Embryonic facial prominence (tissue), 1 donor: ENCODE results near the gene WDR54.
"Not testable (repeated sequence)": the region's sequence is repeated elsewhere in the genome, so short reads cannot be mapped to it uniquely, and the experiment has no call there.

Experiments used
- DNase-seq: peaks from one replicate; pipeline ENCODE4 v3.0.0-alpha.2; 2016; ENCODE audit errors: extremely low spot score

The WDR54 gene

DNA sequence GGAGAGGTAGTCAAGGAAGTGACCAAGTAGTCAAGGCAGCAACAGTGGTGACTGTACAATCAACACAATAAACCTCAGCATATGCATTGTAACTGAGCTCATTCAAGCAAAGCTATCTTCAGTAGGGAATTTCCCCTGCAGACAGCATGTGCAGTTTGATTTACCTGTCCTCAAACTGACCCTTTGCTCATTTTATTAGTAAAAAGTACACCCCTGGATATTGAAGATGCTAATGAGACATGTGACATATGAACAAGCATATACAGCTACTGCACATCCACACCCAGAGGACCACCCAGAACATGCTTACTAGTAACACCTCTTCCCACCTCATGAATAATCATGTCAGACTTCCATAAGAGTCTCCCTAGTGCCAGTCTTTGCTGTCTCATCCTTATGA, 15.5 kb upstream of the WDR54 start:
- DNase-seq: no peak

DNA sequence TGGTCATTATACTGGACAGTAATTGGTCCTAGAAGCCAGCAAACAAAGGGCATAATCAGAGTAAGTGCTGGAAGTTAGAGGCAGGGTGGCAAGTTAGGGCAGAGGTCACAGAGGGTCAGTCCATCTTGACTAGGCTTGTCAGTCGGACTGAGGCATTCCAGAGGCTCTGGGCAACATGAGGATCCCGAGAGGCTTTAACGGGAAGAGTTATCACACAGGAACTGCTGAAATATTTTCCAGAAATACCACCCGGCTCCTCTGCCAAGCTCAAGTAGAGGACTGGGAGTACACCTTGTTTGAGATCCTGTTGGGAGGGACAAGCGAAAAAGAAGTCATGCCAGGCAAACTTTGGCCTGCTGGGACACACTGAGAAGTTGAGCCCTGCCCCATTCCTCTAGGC, 13.8 kb upstream of the WDR54 start:
- DNase-seq: no peak

DNA sequence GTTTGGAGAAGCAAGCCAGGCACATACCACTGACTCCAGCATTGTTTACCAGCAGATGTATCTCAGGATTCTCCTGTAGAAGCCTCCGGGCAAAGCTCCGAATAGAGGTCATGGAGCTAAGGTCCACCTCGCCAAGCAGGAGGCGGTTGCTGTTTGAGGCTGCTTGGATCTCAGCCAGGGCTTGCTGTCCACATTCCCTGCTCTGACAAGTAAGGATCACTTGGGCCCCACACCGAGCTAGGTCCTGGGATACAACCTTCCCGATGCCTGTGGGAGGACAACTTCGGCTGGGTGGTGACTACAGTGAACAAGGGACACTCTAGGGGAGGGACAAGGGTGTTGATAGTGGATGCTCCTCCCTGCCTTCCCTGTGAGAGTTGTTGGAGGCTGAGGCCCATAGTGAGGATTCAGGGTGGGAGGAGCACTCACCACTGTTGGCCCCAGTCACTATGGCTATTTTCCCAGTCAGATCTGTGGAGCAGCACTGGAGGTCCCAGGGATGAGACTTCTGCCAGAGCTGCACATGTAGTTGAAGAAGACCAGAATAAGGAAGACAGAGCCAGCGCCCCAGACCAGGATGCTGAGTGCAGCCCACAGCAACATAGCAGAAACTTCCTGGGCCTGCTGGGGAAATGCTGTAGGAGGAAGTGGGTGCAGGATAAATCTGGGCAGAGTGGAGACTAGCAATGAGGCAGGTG, 8.4 kb upstream of the WDR54 start:
- no peak for DNase-seq

DNA sequence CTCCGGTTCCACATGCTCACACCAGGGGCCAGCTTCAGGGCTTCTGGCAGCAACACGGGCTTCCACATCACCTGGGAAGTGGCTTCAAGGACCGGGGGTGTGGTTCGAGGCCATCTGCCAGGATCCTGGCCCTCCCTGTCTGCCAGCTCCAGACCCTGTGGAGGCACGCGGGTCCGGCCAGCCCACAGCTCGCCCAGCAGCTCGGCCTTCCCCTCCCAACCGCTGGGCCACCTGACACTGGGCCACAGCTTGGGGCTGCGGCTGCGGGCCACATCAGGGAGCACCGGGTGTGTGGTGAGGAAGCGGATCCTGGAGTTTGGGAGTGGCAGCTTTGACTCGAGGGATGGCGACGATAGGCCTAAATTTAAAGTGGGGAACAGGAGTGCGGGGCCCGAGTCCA, 7.1 kb upstream of the WDR54 start:
- DNase-seq: no peak

DNA sequence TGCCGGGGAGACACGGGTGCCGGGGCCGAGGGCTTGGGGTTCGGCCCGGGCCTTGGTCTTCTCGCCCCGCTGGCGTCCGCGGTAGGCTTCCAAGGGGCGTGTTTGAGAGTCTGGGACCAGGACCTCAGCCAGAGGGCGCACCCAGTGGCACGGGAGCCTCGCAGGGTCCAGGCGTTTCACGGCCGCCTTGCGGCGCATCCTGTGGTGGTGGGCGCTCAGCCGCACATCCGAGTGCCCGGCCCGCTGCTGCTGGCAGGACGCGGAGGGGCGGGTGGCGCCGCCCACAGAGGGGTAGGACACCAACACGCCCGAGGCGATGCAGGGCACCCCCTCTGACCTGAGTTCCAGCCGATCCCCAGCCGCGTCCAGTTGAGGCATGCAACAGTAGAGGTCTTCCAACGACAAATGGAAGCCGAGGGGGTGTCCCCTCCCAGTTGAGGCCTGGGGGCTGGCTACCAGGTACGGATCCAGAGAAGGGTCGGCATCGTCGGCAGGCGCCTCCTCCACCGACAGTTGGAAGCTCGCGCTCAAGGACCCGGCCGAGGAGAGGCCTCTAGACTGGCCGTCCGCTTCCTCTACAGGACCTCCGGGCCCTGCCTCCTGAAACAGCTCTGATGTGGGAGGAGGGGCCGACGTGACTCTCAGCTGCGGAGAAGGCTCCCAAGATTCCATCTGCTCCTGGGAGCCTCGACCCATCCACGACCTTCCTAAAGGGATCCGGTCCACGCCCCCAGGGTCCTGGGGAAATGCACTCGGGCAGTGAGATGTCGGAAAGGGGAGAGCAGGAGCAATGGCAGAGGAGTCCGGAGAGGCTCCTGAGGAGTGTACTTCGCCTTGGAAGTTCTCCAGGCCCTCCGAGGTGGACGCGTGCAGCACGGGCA, 6.4 kb upstream of the WDR54 start:
- no peak for DNase-seq

DNA sequence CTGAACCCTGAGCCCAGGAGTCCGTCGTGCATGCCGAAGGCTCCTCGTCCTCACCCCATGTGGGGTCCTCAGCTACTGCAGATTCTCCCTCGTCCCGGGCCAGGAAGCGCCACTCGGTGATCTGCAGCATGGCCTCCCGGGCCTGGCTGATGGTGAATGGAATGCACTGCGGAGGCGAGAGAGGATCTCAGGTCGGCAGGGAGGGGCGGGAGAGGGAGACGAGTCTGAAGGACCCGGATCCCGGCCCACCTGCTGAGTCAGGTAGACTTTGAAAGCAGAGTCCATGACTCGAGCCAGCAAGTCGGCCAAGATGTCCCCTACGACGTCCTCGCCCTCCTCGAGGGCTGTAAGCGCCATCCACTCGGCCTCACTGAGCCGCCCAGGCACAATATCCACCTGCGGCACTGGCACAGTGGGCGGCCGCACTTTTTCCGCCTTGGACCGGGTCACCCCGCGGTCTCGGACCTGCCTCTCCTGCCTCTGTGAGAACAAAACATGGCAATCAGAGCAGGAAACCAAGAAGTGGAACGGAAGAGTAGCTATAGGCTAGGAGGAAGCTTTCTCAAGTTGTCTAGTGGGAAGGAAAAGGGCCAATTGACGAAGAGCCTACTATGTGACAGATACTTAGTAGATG, 5.7 kb upstream of the WDR54 start:
- no peak for DNase-seq

DNA sequence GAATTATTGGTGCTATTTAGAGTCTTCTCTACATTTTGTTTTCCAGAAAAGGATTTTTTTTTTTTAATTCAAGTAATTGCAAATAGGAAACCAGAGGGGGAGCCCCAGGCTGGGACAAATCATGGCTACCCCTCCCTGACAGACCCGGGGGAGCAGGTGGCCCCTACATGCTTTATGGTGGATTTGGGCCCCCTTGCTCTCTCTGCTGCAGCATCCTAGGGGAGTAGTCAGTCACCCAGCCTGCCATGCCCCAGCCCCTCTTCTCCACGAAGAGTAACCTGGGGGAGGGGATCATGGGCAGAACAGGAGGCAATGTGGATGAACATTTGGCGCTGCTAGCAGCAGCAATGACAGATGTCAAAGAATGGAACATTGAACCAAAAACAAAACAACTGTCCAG, 4.8 kb upstream of the WDR54 start:
- DNase-seq: no peak

DNA sequence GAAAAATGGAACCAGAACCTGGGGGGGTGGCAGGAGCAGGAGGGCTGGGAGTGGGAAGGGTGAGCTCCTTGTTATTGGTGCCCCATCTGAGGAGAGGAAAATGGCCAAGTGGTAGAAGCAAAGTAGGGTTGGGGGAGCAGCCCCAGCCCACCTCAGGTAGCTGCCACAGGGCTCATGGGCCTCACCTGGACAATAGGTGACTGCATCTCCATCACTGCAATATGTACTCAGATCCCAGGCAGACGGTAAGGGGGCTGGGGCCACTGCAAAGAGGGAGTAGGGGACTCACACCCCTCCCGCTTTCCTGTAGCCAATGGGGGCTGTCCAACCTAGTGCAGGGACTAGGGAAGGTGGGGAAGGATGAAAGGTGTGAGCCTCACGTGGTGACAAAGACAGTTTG, 4.3 kb upstream of the WDR54 start:
- DNase-seq: no peak

DNA sequence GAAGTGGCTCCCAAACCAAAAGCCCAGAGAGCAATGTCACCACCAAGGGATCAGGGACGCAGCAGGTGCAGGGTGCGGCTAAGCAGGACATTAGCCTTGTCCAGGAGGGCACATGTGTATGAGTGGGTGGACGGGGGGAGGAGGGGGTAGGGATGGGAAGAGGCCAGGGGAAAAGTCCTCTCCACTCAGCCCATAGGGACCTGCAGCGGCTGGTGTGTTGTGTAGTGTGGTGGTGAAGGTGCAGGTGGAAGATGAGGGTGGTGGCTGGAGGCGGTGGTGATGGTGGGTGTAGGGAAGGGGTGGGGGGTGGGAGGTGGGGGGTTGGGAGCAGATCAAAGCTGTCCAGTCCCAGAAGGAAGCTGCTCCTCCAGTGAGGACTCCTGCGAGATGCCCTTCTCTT, 3.8 kb upstream of the WDR54 start:
- no peak for DNase-seq

DNA sequence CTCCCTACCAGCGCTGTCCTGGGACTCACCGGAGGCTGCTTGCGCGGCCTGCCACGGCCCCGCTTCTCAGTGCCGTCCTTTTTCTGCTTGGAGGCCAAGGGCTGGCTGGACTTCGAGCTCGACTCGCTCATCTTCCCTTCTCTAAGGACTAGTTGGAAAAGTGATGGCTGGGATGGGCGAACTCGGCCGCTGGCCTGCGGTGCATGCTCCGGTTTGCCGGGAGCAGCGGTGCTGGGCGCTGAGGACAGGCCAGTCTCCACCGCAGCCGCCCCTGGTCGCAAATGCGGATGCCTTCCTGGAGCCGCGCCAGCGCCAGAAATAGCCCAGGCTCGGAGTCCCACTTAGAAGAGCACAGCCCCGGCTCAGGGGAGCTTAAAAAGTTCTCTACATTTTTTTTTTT, 3.2 kb upstream of the WDR54 start:
- DNase-seq: no peak

DNA sequence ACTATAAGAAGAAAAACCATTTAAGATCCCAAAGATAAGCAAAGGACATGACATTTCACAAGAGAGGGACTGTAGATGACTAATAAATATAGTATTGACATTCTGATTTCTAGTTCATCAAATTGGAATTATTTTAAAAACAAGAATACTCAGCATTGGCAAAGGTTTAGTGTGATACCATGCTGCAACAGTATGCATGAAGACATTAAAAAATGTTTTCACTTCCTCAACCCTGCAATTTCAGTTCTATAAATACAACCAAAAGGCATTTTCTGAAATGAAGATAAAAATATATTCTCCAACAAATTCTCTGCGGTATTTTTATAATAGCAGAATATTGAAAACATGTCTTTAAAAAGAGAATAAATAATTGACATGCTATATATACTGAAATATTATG, 2.2 kb upstream of the WDR54 start:
- no peak for DNase-seq

DNA sequence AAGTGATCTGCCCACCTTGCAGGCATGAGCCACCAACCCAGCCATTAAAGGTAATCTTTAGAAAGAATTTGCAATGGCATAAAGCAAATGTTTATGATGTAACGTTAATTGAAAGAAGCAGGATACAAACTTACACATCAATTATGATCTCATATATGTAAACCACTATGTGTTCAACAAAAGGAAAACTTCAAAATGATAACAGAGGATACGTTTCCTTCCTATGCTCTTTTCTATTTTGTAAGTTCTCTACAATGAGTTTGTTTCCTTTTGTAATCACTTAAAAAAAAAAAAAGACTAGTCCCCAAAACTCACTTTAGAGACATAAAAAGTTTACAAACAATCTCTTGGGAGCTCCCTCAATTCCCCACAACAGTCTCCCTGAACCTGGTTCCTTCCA, 1.5 kb upstream of the WDR54 start:
- DNase-seq: no peak

DNA sequence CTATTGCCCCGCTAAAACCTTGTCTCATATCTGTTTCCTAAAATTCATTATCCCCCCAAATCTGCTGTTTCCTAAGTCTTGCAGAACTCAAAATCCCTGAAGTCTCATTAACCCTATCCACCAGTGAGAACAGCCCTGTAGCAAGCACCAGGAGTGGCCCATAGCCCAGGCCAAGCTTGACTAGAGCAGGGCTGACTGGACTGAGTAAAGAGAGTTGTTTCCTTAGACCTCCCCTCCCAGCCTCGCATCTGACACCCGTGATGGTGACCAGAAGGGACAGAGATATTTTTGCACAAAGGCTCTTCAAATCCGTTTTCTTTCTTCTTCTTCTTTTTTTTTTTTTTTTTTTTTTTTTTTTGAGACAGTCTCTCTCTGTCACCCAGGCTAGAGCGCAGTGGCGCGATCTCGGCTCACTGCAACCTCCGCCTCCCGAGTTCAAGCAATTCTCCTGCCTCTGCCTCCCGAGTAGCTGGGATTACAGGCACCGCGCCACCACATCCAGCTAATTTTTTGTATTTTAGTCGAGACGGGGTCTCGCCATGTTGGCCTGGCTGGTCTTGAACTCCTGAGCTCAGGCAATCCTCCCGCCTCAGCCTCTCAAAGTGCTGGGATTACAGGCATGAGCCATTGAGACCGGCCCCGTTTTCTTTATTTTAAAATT, 957 bp upstream of the WDR54 start:
- DNase-seq: not testable (repeated sequence)

DNA sequence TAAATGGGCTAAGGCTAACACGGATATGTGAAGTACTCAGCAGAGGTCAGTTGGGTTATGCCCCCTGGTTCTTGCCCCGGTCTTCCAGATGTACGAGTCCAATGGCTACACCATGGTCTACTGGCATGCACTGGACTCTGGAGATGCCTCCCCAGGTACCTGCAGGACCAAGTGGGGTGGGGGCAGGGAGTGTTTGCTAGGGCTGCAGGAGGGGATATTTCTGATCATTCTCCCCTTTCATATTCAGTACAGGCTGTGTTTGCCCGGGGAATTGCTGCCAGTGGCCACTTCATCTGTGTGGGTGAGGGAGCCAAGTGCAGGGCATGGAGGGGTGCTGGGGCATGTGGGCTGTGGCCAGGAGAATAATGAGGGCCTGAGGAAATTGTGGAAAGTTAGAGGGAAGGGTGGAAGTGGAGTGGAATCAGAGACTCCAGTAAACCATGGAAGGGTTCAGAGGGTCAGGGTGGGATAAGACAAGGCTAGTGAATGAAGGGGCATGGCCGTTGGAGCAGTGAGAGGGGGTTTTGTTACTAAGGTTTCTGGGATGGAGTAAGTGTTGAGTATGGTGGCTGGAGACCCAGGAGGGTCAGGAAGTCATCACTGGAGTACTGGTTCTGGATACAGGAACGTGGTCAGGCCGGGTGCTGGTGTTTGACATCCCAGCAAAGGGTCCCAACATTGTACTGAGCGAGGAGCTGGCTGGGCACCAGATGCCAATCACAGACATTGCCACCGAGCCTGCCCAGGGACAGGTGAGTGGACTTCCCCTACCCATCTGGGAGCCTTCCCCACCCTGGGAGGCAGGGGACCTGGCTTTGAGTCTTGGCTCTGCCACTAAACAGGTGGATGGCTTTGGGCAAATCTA, 1.9 kb downstream of the WDR54 start:
- no peak for DNase-seq

DNA sequence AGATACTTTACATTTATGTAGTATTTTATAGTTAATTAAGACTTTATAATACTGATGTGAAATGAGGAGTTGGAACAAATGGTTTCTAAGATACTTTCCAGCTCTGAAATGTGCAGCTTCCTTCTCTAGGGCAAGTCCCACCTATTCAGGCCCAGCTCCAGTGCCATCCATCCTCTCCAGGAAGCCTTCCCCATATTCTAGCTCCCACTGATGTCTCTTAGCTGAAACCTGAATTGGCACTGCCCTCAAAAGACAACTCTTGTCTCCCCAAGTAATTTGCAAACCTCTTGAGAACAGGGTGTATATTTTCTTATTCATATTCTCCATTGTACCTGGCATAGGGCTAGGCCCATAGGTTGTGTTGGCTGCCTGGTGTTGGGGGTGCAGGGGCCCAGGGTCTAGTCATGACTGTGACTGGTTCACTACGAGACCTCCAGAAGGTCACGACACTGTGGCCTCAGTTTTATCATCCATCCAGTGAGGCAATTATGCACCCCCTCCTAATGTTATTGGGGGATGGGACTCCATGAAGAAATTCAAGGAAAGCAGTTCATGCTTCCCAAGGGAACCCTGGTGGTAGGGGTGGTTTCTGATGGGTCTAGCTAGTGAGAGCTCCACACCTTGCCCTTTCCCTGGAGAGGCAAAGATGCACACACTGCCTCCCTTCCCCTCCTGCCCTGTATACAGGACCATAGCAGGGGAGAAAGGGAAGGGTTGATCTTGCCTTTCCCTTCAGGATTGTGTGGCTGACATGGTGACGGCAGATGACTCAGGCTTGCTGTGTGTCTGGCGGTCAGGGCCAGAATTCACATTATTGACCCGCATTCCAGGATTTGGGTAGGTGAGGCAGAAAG, 2.8 kb downstream of the WDR54 start:
- no peak for DNase-seq

DNA sequence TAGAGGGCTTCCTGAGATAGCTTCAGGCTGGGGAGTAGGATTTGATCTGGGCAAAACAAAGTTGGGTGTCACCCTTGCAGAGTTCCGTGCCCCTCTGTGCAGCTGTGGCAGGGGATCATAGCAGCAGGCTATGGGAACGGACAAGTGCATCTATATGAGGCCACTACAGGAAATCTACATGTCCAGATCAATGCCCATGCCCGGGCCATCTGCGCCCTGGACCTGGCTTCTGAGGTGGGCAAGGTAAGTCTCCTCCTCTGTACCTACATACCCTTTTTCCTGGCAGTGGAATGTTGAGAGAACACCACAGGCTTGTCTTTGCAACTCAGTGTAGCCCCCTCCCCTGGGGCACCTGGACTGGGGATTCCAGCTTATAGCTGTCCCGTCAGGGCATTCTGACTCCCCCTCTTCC, 3.5 kb downstream of the WDR54 start:
- DNase-seq: no peak

DNA sequence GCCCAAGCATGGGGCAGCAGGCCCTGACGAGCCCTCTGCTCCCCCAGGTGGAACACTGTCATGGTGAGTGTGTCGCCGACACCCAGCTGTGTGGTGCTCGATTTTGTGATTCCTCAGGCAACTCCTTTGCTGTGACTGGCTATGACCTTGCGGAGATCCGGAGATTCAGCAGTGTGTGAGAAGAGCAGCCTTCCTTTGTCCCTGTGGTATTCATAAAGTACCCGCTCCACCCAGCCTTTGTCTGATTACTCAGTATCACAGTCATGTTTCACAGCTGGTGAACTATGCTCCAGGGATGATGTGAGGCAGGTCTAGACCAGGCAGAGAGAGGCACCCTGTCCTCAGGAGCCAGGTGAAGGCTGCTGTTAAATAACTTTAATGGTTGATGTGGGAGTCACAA, 4.0 kb downstream of the WDR54 start:
- no peak for DNase-seq

DNA sequence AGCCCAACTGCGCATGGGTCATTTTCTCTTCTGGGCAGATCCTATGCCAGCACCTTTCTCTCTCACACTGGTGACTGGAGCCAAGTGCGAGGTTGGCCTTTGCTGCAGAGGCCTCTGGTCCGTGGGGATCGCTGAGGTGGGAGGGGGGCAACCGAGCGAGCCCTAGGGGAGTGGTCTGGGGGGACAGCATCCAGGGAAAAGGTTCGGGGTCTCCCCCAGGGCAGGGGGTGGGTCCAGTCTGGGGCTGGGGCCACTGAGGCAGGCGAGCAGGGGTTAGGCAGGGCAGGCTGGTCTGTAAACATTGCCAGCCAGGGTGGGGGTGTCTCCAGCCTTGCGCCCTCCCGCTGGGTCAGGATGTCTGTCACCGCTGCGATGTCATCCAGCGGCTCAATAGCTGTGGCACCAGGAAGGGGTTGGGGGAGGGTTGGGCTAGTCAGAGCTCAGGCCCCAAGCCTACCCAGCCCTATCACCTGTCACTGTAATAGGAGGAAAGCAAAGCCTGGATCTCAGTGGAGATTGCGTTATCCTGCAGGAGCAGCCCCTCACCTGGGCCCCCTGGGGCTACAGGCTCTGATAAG, 4.7 kb downstream of the WDR54 start:
- DNase-seq: no peak

DNA sequence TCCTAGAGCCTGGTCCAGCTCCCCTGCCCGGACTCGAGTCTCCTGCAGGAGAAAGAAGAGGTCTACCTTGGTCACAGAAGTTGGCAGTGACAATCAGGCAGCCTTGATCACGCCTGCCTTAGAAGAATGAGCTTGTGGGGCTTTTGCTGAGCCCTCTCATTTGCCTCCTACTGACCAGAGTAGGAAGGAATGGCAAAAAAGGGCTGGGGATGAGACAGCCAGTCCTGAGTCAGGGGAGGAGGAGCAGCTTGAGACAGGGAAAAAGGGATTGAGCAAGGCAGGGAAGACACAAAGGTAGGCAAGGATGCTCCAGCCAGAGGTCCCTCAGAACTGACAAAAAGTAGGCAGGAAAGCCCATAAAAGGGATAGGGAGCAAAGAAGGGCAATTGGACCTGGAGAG, 6.0 kb downstream of the WDR54 start:
- no peak for DNase-seq

DNA sequence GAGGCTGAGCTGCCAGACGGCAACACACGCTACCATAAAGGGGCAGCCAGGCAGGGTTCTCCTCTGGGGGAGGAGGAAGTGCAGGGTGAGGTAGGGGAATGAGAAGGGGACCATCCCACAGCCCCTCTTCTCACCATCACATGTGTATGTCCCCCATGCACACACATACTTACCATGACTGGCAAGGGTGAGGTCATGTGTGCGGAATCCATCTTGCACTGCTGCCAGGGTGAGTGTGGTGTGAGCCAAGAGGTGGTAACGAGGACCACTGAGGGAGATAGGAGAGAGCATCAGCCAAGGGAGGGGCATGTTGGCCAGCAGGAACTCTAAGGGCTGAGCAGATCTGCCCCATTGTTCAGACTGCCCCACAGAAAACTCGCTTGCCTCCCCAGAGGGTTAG, 7.1 kb downstream of the WDR54 start:
- no peak for DNase-seq
